H1 (cell line): ENCODE results near the gene G6PC3. TPM values are rescaled to one million over a fixed set of nuclear protein-coding genes. Genes with fewer than 3 reads are reported as not detected.

Experiments used
- CTCF ChIA-PET: fragments of 300-600 bp; sonication (Branson Sonifier 250); formaldehyde crosslinking; loops from one replicate; lab custom pipeline; 2021; ENCODE audit not compliant: partially characterized antibody; lab: Charles Lee
- POLR2A ChIA-PET: fragments of 300-600 bp; sonication (Branson Sonifier 250); formaldehyde crosslinking; loops from one replicate; lab custom pipeline; 2021; ENCODE audit warnings: inconsistent platforms; ENCODE audit not compliant: partially characterized antibody; lab: Charles Lee
- DNase-seq, 2 experiments: peaks; one replicate each; pipeline versions ENCODE4 v3.0.0 to v3.0.0-alpha.2; 2010 to 2022; ENCODE audit warnings: low spot score in 2 of 2, low read depth in 1 of 2, mixed read lengths in 1 of 2
- FAIRE-seq: peaks from 2 replicates; lab custom pipeline; 2011; peaks lifted over from hg19 to GRCh38; lab: Jason Lieb, UNC
- H2AFZ ChIP-seq: 2 replicates; pipeline ENCODE4 v1.8.1; 2012; ENCODE audit warnings: low read length, inconsistent platforms
- H2AK5ac ChIP-seq: 2 replicates; pipeline ENCODE4 v1.6.1; 2013; ENCODE audit warnings: low read depth, low read length
- H2BK120ac ChIP-seq: replicated peaks from 2 replicates; pipeline ENCODE3; 2013; ENCODE audit warnings: low read depth, low read length, inconsistent platforms
- H2BK12ac ChIP-seq: 2 replicates; pipeline ENCODE4 v1.6.1; 2013; ENCODE audit warnings: low read depth, low read length
- H2BK15ac ChIP-seq: 2 replicates; pipeline ENCODE4 v1.6.1; 2013; ENCODE audit warnings: low read length
- H2BK20ac ChIP-seq: 2 replicates; pipeline ENCODE4 v1.6.1; 2013; ENCODE audit warnings: low read length
- H2BK5ac ChIP-seq: 2 replicates; pipeline ENCODE4 v1.6.1; 2013; ENCODE audit warnings: low read depth, low read length
- H3K14ac ChIP-seq: 2 replicates; pipeline ENCODE4 v1.6.1; 2013; ENCODE audit warnings: inconsistent platforms; ENCODE audit not compliant: insufficient read length
- H3K18ac ChIP-seq: 2 replicates; pipeline ENCODE4 v1.6.1; 2013; ENCODE audit warnings: low read length; ENCODE audit errors: extremely low read depth
- H3K23ac ChIP-seq: 2 replicates; pipeline ENCODE4 v1.6.1; 2013; ENCODE audit warnings: inconsistent platforms; ENCODE audit not compliant: insufficient read length
- H3K23me2 ChIP-seq: 2 replicates; pipeline ENCODE4 v1.6.1; 2013; ENCODE audit warnings: low read depth, low read length
- H3K27ac ChIP-seq: 2 replicates; pipeline ENCODE4 v1.6.1; 2011; ENCODE audit warnings: low read depth, low read length, inconsistent platforms
- H3K27me3 ChIP-seq, 4 experiments: replicated peaks in 1 of 4; 1 replicate in 1 of 4; 2 replicates in 3 of 4; pipeline versions ENCODE4 v1.6.1 to v1.8.1; 2011 to 2013; ENCODE audit warnings: low read length in 3 of 4, mild to moderate bottlenecking in 3 of 4, inconsistent platforms in 2 of 4, mixed read lengths in 2 of 4, moderate library complexity in 1 of 4; ENCODE audit not compliant: control insufficient read depth in 3 of 4, insufficient read depth in 3 of 4; ENCODE audit errors: extremely low read depth in 1 of 4
- H3K36me3 ChIP-seq, 4 experiments: 2 replicates each; pipeline versions ENCODE4 v1.6.1 to v1.8.1; 2011 to 2013; ENCODE audit warnings: mild to moderate bottlenecking in 4 of 4, low read length in 3 of 4, moderate library complexity in 2 of 4, control low read depth in 1 of 4, inconsistent platforms in 1 of 4; ENCODE audit not compliant: insufficient read depth in 4 of 4, control insufficient read depth in 2 of 4
- H3K4ac ChIP-seq: replicated peaks from 2 replicates; pipeline ENCODE3; 2013; ENCODE audit warnings: low read length, low read depth, mixed read lengths, inconsistent platforms; ENCODE audit not compliant: insufficient read length
- H3K4me1 ChIP-seq, 4 experiments: replicated peaks in 1 of 4; 1 replicate in 1 of 4; 2 replicates in 3 of 4; pipeline versions ENCODE4 v1.6.1 to v1.8.1; 2011 to 2013; ENCODE audit warnings: low read length in 3 of 4, inconsistent platforms in 2 of 4, mixed read lengths in 1 of 4; ENCODE audit not compliant: insufficient read depth in 4 of 4, control insufficient read depth in 3 of 4
- H3K4me2 ChIP-seq, 2 experiments: 2 replicates each; pipeline versions ENCODE4 v1.6.1 to v1.8.1; 2011 to 2013; ENCODE audit warnings: low read depth in 2 of 2, low read length in 2 of 2, control low read depth in 1 of 2, inconsistent platforms in 1 of 2, mild to moderate bottlenecking in 1 of 2; ENCODE audit not compliant: insufficient read depth in 1 of 2
- H3K4me3 ChIP-seq, 4 experiments: fragments of 200-600, 300-600 bp in 1 of 4; sonication (generic), shearing (Covaris generic), sonication (Bioruptor Twin) in 1 of 4; 2 replicates each; pipeline versions ENCODE4 v1.5.1 to v1.8.1; 2011 to 2016; ENCODE audit warnings: low read length in 4 of 4, low read depth in 3 of 4, control low read depth in 2 of 4, inconsistent platforms in 2 of 4, mild to moderate bottlenecking in 2 of 4, mixed read lengths in 1 of 4, moderate library complexity in 1 of 4; ENCODE audit not compliant: insufficient read depth in 2 of 4; ENCODE audit errors: extremely low read depth in 1 of 4
- H3K56ac ChIP-seq: replicated peaks from 2 replicates; pipeline ENCODE3; 2013; ENCODE audit warnings: low read depth, mild to moderate bottlenecking, mixed read lengths, low read length, inconsistent platforms; ENCODE audit not compliant: insufficient read length
- H3K79me1 ChIP-seq: 2 replicates; pipeline ENCODE4 v1.6.1; 2013; ENCODE audit warnings: low read depth, low read length, control low read depth
- H3K79me2 ChIP-seq, 2 experiments: 2 replicates each; pipeline versions ENCODE4 v1.6.1 to v1.8.1; 2012 to 2013; ENCODE audit warnings: low read length in 2 of 2, mild to moderate bottlenecking in 2 of 2, inconsistent platforms in 1 of 2; ENCODE audit not compliant: insufficient read depth in 2 of 2, control insufficient read depth in 1 of 2
- H3K9ac ChIP-seq, 4 experiments: replicated peaks in 1 of 4; 1 replicate in 1 of 4; 2 replicates in 3 of 4; pipeline versions ENCODE4 v1.6.1 to v1.8.1; 2011 to 2013; ENCODE audit warnings: low read depth in 3 of 4, low read length in 3 of 4, control low read depth in 2 of 4, mild to moderate bottlenecking in 2 of 4, moderate library complexity in 2 of 4, inconsistent platforms in 1 of 4; ENCODE audit errors: extremely low read depth in 1 of 4
- H3K9me3 ChIP-seq, 2 experiments: 2 replicates each; pipeline versions ENCODE4 v1.6.1 to v1.8.1; 2012 to 2013; ENCODE audit warnings: mild to moderate bottlenecking in 2 of 2, moderate library complexity in 2 of 2, control low read depth in 1 of 2, inconsistent platforms in 1 of 2, low read depth in 1 of 2, low read length in 1 of 2, mixed read lengths in 1 of 2; ENCODE audit not compliant: insufficient read depth in 2 of 2
- H4K20me1 ChIP-seq, 2 experiments: replicated peaks in 1 of 2; 2 replicates each; pipeline versions ENCODE3 to v1.8.1; 2011 to 2013; ENCODE audit warnings: inconsistent platforms in 2 of 2, low read length in 2 of 2, mild to moderate bottlenecking in 1 of 2; ENCODE audit not compliant: insufficient read depth in 2 of 2, control insufficient read depth in 1 of 2
- H4K5ac ChIP-seq: 2 replicates; pipeline ENCODE4 v1.6.1; 2013; ENCODE audit warnings: low read length, low read depth, mixed read lengths, inconsistent platforms; ENCODE audit not compliant: insufficient read length
- H4K8ac ChIP-seq: 2 replicates; pipeline ENCODE4 v1.8.0; 2013; ENCODE audit warnings: mild to moderate bottlenecking, moderate library complexity, low read length, inconsistent platforms; ENCODE audit not compliant: insufficient read depth; ENCODE audit errors: extremely low read depth
- H4K91ac ChIP-seq: replicated peaks from 2 replicates; pipeline ENCODE3; 2013; ENCODE audit warnings: low read length, mixed read lengths, inconsistent platforms; ENCODE audit not compliant: insufficient read length
- CTCF ChIP-seq, 3 experiments: IDR thresholded peaks; 1 replicate in 2 of 3; 2 replicates in 1 of 3; pipeline versions ENCODE4 v1.5.1 to v1.6.1; 2011; ENCODE audit warnings: low read length in 3 of 3, mild to moderate bottlenecking in 3 of 3, inconsistent platforms in 2 of 3, low read depth in 1 of 3, moderate library complexity in 1 of 3; ENCODE audit not compliant: insufficient read depth in 1 of 3; ENCODE audit errors: control extremely low read depth in 1 of 3
- RFX5 ChIP-seq: IDR thresholded peaks from 2 replicates; pipeline ENCODE4 v1.6.1; 2011; ENCODE audit warnings: low read depth, low read length, improper control_type of control experiment, borderline replicate concordance
- WGBS, 2 experiments: shearing (Covaris generic) in 1 of 2; methylation state at CpG; one replicate each; pipeline versions ENCODE4 v1.1.6 to v1.1.7; 2013 to 2015; ENCODE audit warnings: low lambda C conversion rate in 2 of 2, mixed read lengths in 2 of 2, inconsistent platforms in 1 of 2, low coverage in 1 of 2, missing lambda C conversion rate in 1 of 2; ENCODE audit not compliant: insufficient replicate concordance in 2 of 2, insufficient coverage in 1 of 2, insufficient read length in 1 of 2; ENCODE audit errors: extremely low coverage in 1 of 2, missing lambda C conversion rate in 1 of 2; 5-methylcytosine and 5-hydroxymethylcytosine counted together
- polyA plus RNA-seq, 7 experiments: library from polyadenylated mRNA; depleted of rRNA in 3 of 7; stranded (reverse) in 5 of 7; unstranded in 2 of 7; fragments of >200 nt in 5 of 7; fragments of 200-250 nt in 2 of 7; gene quantifications; 1 replicate in 5 of 7; 2 replicates in 1 of 7; 4 replicates in 1 of 7; pipeline versions ENCODE4 v1.2.1 to v1.2.3, GENCODE V29; 2011 to 2013; ENCODE audit warnings: missing spikeins in 2 of 7, mixed read lengths in 2 of 7
- total RNA-seq: library from RNA; stranded (reverse); fragmentation: NEBNext Ultra II Directional; extraction: Animal tissue kit (Norgen Biotek cat#: 25700); gene quantifications from 2 replicates; pipeline ENCODE4 v1.2.1, GENCODE V29; 2021

The G6PC3 gene
- total and polyA plus RNA-seq, 2 of the 8 experiments (the other 6 are each of a cell fraction or from before 2014, with no cell fraction given), result 104 to 343 TPM

GRCh38 chr17:44118427-44119050 lies 48.0 kb downstream of the G6PC3 start:
- H4K8ac ChIP-seq, result peak overlapping the region; percentile 66; the same call in 1 of the 2 replicates
- H3K79me2 ChIP-seq, result peaks cover 0 to 80% of the 10 kb centered on the region in 2 experiments; a peak in 2 of 4 replicates
- no peak overlapping the region for H3K27ac ChIP-seq
- H3K79me1 ChIP-seq, result peaks cover 34% of the 10 kb centered on the region
- 80% methylated on average over 8 of the region's 10 CpGs; no CpG with 5 or more reads in 1 of the 2 experiments for WGBS, 2 experiments
- peak overlapping the region; percentile 34 for H3K4ac ChIP-seq
- peaks cover 3 to 11% of the 10 kb centered on the region in 2 experiments for H4K20me1 ChIP-seq
- no peak overlapping the region for H3K18ac ChIP-seq
- H2BK15ac ChIP-seq, result peak overlapping the region; percentile 19; the same call in 1 of the 2 replicates
- H3K9ac ChIP-seq, result 0 out of 7 replicates have a peak overlapping the region, but pooled peaks of 1 of the 4 experiments have one; percentile 16
- no peak overlapping the region for H3K23ac ChIP-seq
- POLR2A ChIA-PET, result interaction anchor here (1.2 to 2.5 kb wide), 2 partner anchors 31 to 47 kb away, joined by 3 to 6 read pairs; no protein-coding TSS in a partner anchor
- H4K91ac ChIP-seq, result no peak overlapping the region
- H4K5ac ChIP-seq, result no peak overlapping the region
- H3K4me1 ChIP-seq, result peaks cover 17 to 31% (median 23%) of the 10 kb centered on the region in 4 experiments
- TF ChIP-seq RFX5 (no peak), CTCF (IDR thresholded peaks at IDR 0.05; ENCODE audit: control extremely low read depth in 1 of 3, insufficient read depth in 1 of 3, low read depth in 1 of 3, low read length in 3 of 3) (peak in 1 of 3 experiments; percentile 23; a peak in 1 of 4 replicates)
- no peaks in the 10 kb centered on the region; a peak in 1 of 7 replicates for H3K27me3 ChIP-seq
- CTCF ChIA-PET, result interaction anchor here (0.8 to 20.6 kb wide), 7 partner anchors 15 to 239 kb away, joined by 3 to 638 read pairs (median 22); partner anchors contain the start of gene ASB16
- H3K36me3 ChIP-seq, result no peaks in the 10 kb centered on the region; a peak in 2 of 8 replicates
- H3K23me2 ChIP-seq, result peaks cover 4% of the 10 kb centered on the region; the same call in 1 of the 2 replicates
- H3K56ac ChIP-seq, result no peak overlapping the region
- FAIRE-seq (no peak), DNase-seq (no peak)
- H3K4me3 ChIP-seq, result no peak overlapping the region
- H2BK20ac ChIP-seq, result 0 out of 2 replicates have a peak overlapping the region, but pooled peaks have one; percentile 32
- peak overlapping the region; percentile 54; the same call in 1 of the 2 replicates for H2BK5ac ChIP-seq
- H3K9me3 ChIP-seq, result no peaks in the 10 kb centered on the region
- peak overlapping the region; percentile 72; the same call in 1 of the 2 replicates for H2BK12ac ChIP-seq
- H2AFZ ChIP-seq, result no peak overlapping the region
- peak overlapping the region in 1 of 2 experiments; percentile 16; a peak in 2 of 4 replicates for H3K4me2 ChIP-seq
- no peak overlapping the region for H2BK120ac ChIP-seq
- no peak overlapping the region for H3K14ac ChIP-seq
- peak overlapping the region; percentile 80; the same call in 1 of the 2 replicates for H2AK5ac ChIP-seq
